DMS153 treated with DMSO at 0.1 percent for 48 hours (cell line): ENCODE data around the gene SLC22A25.
"Not testable (repeated sequence)": the region's sequence is repeated elsewhere in the genome, so short reads cannot be mapped to it uniquely, and the experiment has no call there.

Source experiments
- DNase-seq: peaks from one replicate; lab custom pipeline; 2025; ENCODE audit not compliant: unreplicated experiment; lab: John Stamatoyannopoulos, UW

The SLC22A25 gene

DNA sequence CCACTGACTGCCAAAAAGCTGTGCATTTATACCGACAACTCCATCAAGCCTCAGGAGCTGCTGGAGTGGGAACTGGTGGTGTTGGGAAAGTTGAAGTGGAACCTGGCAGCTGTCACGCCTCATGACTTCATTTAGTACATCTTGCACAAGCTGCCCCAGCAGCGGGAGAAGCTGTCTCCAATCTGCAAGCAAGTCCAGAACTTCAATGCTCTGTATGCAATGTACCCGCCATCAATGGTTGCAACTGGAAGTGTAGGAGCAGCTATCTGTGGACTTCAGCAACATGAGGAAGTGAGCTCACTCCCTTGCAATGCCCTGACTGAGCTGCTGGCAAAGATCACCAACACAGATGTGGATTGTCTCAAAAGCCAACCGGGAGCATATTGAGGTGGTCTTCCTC is at the start of gene SLC22A25:
SLC22A25 (minus strand) TSS at position 67 of the 400 bp plus-strand sequence. CDS start 13,947 bp downstream, outside the sequence.
- no peak for DNase-seq

DNA sequence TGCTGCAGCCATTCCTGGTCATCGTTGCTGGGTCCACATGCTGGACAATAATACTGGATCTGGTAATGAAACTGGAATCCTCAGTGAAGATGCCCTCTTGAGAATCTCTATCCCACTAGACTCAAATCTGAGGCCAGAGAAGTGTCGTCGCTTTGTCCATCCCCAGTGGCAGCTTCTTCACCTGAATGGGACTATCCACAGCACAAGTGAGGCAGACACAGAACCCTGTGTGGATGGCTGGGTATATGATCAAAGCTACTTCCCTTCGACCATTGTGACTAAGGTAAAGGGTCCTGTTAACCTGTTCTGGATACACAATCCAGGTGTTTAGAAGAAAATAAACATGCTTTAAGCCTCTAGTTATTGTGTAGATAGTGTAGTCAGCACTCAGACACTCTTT is 46.9 kb upstream of the SLC22A25 start:
- no peak for DNase-seq

DNA sequence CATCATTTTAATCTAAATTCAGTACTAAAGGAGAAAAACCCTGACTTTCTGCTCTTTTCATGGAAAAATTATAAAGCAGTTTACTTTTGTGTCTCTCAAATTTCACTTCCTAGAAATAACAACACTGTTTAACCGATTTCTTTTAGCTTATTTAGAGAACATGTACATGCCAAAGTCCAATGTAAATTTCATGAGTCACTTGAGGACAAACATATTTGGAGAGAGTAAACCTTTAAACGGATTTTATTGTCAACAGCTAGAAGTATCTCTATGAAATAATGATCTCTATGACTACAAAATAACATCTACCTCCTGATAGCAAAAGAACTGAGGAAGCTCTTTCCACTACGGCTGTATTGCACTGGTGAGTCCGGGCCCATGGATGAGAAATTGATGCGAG is 46.3 kb upstream of the SLC22A25 start:
- DNase-seq, result no peak

DNA sequence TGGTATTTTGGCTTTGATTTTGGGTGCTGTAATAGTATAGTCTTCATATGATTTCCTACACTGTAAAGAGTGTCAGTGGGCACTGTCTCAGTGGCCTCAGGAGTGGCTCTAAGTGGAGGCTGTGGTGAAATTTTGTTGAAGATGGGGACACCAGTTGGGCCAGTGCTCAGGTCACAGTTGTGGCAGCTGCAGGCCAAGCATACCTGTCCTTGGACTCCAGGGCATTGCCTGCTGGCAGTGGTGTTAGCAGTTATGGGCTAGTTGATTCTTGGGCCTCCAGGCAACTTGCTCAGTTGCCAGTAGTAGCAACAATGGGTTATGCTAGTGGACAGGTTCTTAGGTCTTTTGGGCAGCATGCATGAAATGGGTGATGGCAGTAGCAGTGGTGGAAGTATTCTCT is 39.2 kb upstream of the SLC22A25 start:
- no peak for DNase-seq

DNA sequence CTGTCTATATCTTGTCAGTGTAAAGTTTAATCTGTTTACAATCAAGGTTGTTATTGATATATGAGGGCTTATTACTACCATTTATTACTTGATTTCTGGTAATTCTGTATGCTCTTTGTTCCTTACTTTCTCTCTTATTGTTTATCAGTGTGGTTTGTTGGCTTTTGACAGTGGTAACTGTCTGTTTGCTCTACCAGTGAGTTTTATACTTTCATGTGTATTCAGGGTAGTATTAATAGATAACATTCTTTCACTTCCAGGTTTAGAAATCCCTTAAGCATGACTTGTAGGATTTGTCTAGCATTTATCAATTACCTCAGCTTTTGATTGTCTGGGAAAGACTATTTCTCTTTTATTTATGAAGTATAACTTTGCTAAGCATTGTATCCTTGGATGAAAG is 37.5 kb upstream of the SLC22A25 start:
- DNase-seq, result no peak

DNA sequence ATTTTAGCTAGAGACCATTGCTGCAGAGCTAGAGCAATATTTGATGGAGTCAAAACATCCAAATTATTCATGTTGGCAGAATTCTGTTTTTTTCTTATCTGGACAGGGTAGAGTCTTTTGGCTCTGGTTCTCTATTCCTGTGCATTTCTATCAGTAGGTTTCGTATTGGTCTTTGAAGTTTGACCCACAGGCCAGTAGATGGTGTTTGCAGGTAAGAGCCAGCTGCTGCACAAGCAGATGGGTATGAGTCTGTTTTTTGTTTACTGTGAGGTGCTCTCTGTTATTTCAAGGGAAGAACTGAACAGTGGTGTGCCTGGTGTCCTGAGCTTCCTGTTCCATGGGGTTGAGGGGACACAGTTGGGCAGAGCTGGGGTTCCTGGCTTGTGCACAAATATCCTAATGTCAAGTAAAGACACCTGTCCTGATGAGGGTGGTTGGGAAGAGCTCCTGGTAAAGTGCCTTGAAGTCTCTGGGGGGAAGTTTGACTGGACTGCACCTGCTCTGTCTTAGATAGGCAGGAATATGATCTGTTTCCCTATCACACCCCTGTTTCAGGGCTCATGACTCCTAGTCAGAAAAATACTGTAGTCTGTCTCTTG is 34.0 kb upstream of the SLC22A25 start:
- DNase-seq, result no peak

DNA sequence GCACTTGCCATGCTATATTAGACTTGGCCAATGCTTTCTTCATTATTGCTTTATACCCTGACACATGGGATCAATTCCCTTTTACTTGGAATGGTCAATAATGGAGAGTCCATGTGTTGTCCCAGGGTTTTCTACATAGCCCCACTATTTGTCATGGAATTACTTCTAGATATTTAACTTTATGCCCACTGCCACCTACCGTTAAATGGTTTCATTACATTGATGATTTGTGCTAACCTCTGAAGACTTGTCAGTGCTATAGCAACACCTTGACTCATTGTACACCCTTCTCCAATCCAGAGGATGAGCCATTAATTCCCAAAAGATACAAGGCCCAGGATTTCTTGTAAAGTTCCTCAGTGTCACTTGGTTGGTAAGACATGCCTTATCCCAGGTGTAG is 31.4 kb upstream of the SLC22A25 start:
- no peak for DNase-seq

DNA sequence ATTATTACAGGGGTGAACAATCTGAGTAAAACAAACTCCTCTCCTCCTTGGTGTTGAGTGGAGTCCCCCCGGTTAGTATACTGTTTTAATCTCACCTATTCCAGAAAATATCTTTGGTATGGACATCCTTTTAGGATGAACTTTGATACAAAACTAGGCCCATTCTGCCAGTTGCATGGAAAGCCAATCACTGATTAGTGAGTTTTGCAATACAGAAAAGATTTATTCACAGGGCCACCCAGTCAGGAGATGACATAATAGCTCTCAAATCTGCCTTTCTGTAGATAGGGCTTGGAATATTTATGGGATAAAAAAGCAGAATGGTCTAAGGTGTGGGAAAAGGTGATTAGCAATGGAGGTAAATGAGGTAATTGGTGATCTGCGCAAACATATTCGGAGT is 30.3 kb upstream of the SLC22A25 start:
- no peak for DNase-seq

DNA sequence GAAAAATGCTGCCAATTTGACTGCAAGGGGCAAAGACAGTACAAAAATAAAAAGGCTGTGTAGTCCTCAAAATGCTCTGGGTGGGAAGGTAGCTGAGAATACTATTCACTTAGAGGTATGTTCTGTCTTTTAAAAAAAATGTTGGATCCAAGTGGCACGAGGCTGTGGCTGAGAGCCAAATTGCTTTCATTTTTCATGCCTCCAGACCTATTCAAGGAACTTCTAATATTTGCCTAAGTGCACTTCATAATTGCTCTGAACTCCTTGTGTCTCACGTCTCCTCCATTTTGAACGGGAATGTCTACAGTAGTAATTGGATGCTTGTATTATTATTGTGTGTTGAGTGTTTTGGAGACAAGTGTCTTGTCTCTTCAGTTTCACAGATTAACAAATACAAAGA is 19.1 kb upstream of the SLC22A25 start:
- no peak for DNase-seq

DNA sequence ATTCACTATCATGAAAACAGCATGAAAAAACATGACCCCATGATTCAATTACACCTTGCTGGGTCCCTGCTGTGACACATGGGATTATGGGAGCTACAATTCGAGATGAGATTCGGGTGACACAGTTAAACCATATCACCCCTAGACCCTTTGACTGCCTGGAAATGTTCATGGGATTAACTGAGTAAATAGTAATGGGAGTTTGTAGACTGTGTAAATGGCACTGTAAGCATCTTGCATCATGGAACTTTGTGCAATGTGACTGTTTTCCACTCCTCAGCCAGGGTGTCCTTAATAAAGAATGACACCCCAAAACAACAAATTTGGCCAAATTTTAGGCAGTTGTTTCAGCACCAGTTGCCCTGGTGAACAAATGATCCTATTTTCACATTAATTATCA is 7.9 kb upstream of the SLC22A25 start:
- no peak for DNase-seq

DNA sequence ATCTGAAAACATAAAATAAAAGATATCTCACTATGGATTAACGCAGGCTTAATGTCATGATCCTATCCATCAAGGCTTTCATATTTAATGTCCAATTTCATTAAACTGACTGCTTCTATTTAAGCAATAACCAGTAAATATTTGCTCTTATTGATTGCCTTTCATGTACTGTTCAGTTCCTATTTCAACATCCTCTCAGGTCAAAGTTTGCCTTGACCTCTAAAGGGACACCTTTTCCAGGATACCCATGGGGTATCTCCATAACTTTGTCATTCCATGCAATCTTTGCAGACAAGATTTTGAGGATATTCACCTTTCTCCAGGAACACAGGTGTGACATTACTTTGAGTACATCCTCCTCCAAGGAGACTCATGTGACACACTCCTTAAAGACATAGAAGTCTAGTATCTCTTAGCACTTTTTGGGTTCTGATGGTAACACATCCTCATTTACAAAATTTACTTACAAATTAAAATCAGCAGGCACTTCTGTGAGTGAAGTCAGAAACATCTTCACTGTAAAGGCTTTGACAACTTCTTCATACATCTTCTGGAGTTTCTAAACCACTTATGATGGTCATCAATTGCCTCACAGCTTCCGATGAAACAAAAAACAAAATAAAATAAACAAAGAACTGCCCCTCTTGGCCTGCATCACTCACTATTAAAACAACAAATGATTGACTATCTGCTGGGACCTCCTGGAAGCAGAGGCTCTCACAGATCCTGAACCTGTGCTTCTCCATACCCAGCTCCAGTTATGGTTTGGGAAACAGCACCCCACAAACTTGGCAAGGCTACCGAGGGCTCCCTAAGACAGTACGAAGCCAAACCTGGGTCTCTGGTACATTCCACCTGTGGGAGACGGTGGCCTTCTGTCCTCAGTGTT is 7.0 kb upstream of the SLC22A25 start:
- DNase-seq, result no peak

DNA sequence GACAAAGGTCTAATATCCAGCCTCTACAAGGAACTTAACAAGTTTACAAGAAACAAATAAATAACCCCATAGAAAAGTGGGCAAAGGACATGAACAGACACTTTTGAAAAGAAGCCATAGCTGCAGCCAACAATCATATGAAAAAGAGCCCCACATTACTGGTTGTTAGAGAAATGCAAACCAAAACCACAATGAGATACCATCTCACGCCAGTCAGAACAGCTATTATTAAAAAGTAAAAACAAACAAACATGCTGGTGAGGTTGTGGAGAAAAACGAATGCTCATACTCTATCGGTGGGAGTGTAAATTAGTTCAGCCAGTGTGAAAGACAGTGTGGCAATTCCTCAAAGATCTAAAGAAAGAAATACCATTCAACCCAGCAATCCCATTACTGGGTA is 5.6 kb upstream of the SLC22A25 start:
- DNase-seq, result no peak

DNA sequence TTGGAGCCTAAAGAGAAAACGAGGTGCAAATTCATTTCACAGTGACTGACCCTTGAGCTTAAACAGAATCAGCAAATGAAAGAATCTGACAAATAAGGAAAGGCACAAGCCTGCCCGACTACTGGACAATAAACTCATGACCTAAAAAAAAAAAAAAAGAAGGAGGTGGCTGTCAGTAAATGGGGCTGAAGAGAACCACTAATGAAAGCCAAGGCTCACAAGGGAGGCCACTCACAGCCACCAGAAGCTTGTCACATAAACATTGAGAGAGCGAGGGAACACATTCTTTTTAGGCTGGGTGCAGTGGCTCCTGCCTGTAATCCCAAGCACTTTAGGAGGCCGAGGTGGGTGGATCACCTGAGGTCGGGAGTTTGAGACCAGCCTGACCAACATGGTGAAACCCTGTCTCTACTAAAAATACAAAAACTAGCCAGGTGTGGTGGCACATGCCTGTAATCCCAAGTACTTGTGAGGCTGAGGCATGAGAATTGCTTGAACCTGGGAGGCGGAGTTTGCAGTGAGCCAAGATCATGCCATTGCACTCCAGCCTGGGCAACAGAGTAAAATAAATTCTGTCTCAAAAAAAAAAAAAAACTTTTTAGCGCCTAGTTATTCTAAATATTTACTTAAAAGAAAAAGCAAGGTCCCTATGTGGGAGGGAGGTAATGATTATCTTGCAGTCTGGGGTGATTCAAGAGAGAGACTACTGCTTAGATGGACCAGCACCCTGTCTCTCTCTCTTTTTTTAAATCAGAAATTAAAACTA is 4.0 kb upstream of the SLC22A25 start:
- not testable (repeated sequence) for DNase-seq

DNA sequence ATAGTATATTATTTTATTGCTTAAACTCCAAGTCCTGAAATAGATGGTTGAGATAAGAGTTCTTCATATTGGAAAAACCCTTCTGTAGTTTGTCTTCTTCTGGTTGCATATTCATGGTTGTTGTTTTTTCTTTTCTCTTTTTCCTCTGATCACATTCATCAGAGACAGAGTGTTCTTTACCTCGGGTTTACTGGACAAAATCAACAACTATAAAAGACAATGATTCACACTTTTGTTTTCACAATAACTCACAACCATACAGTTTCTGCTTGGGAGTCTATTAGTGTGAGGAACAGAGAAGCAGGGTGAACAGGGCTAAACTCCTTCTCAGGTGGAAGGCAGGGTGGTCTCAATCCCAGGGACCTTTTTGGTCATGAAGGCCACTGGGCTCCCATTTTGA is 2.6 kb upstream of the SLC22A25 start:
- no peak for DNase-seq

DNA sequence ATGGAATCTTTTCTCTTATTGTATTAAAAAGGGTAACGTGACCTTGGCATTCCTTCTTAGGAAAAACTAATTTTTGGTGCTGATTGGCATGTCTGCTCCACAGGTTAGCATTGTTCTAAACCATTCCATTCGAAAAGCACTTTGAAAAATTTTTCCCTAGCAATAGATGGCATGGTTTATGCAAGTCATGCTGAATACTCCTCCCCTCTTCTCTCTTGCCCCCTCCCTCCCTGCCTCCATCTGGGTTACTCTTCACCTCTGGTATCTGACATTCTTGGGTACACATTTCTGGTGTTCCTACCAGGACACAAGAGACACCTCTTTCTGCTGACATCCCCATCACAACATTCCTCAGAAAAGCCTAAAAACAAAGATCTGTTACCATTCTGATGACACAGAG is 1.5 kb upstream of the SLC22A25 start:
- DNase-seq, result no peak

DNA sequence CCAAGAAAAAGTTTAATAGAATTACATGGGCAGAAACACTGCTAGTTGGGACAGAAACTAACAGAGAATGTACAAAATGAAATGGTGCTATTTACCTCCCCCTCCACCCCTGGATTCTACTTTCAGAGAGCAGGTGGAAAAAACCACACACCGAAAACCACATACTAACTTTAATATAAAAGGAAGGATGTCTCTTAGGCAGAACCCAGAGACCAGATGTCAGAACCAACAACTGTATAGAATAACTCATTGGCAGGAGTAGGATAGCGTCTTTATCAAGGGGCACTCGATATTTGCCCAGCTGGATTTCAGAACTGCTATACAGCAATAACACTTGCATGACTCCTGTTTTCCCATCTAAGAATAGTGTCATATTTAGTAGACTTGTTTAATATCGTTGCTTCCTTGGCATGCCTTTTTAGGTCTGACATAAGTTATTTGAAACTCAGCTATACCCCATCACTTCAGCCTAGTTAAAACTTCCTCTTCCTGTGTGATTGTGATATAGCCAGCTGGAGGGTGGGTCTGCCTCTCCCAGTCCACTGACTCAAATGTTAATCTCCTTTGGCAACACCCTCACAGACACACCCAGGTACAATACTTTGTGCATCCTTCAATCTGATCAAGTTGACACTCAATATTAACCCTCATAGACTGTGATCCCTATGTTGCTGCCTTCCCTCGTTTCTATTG is 1.2 kb downstream of the SLC22A25 start:
- DNase-seq, result no peak

DNA sequence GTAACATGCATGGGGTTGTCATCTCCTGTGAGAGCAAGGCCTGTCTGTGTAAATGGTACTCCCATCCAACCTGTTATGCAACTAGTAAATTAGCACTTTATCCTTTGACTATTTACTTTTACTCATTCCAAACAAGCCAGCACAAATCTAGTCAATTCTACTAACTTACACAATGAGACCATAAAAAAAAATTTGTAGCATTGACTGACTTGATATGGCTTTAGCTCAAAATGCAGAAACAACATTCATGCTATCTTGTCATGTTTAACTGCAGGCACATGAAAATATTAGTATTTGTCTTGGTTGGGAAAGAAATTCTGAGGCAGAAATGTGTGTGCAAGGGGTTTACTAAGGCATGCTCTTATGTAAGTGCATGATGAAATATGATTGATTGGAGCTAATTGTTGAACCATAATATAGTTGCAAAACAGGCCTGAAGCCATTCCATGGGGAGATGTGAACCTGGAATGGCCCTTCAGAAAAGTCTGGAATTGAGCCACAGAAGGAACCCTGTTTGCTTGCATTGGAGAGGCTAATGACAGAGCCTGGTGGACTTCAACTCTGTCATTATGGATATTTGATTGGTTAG is 2.5 kb downstream of the SLC22A25 start:
- no peak for DNase-seq

DNA sequence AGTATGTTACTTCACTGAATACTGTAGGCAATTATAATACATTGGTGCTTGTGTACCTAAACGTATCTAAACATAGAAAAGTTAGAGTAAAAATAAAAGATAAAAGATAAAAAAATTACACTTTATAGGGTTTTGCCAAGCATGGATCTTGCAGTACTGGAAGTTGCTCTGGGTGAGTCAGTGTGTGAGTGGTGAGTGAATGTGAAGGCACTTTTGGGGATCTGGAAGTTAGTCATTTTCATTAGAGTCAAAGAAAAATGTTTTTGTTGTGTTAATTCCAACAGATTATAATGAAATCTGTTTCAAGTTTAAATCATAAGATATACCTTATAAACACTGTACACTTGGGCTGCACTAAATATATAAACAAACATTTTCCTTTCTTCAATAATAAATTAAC is 3.3 kb downstream of the SLC22A25 start:
- no peak for DNase-seq

DNA sequence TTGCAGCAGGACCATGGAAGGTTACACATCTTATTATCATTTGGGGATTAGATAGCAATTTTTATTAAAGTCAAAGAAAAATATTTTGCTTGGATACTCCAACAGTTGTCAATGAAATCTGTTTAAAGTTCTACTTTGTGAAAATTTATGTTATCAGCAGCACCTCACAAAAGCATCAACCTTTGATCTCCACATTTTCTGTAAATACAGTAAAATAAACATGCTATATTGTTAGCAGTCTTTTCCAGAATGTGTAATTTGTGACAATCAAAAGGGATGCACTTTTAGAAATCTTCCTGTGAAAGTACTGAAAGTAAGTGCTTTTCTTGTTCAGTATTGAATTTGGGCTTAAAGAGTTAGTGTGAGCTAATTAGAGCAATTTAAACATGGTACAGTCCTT is 4.1 kb downstream of the SLC22A25 start:
- no peak for DNase-seq

DNA sequence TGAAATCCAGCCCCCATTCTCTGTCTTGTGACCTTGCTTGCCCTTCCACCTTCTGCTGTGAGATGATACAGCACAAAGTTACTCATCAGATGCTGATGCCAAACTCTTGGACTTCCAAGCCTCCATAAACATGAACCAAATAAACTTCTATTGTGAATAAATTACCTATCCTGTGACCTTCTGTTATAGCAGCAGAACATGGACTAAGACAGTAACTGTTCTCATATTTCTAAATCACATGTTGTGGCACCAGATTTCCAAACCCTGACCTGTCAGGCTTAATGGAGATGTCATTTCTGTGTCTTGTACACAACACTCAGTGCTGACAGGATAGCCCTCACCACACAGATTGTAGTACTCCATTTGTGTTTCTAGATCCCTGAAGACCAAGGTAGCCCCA is 6.0 kb downstream of the SLC22A25 start:
- DNase-seq, result no peak
